Measurements from ENCODE around the gene F12.
"Not testable (repeated sequence)": the region's sequence is repeated elsewhere in the genome, so short reads cannot be mapped to it uniquely, and the experiment has no call there.

The F12 gene

DNA sequence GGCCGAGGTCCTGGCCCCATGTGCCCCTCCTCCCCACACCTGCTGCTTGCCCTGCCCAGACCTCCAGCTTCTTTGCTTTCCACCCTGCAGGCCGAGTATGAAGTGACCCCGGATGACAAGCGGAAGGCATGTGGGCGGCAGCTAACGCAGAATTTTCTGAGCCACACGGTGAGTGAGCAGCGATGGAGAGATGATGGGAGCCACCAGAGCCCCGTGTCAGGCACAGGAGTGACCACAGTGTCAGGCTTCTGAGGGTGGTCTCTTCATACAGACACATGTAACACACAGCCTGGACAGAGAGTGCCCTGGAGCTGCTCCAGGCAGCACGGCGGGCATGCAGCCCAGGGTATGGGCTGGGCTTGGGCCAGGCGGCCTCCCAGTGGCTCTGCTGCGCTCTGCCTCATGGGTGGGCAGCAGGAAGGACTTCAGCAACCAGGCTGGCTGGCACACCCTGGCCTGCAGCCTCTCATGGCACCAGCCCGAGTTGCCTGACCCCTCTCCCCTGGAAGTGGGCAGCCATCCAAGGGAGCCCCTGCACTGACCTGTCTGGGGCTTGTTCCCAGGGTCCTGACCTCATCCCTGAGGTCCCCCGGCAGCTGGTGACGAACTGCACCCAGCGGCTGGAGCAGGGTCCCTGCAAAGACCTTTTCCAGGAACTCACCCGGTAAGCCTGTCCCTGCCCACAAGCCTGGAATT, 22.9 kb upstream of the F12 start:
- no peak for DNase-seq

DNA sequence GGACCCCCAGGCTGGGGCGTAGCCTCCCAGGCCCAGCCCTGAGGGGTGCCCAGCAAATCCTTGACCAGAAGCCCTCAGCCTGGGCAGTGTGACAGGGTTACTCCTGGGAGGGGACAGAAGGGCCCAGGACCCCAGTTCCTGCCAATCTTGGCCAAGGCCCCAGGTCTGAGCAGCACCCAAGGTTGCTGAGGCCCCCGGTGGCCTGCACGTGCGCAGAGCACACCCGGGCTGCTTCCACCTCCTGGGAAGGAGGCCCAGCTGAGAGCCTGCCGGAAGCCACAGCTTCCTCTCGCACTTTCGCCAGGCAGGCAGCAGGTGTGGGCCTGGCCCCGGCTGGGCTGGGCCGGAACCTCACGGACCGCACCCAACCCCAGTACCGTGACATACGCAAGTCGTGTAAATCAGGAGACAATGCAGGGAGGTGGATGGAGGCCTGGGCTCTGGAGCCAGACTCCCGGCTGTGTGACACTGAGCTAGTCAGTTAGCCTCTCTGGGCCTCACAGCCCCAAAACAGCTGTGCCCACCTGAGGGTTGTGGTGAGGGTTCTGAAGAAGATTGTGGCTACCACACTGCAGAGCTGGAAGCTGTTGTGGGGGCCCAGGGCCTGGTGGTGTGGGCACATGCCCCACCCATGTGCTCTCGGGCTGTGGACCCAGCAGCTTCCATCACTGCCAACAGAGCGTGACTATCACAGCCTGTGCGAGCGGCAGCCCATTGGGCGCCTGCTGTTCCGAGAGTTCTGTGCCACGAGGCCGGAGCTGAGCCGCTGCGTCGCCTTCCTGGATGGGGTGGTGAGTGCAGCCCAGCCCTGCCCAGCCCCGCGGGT, 22.2 kb upstream of the F12 start:
- DNase-seq: no peak

DNA sequence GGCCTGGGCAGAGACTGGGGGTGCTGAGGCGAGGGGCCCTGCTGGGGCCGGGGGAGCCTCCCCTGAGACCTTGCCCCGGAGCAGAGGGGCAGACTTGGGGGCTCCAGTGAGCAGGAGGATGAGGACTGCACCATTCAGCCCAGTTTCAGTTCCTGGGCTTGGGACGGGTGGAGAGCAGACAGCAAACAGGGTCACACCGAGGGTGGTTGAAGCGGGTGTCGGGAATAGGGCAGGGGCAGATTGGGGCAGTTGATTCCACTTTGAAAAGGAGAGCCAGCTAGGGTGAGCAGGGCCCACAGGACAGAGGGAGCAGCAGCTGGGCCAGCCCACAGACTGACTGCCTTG, 21.6 kb upstream of the F12 start:
- DNase-seq: no peak

DNA sequence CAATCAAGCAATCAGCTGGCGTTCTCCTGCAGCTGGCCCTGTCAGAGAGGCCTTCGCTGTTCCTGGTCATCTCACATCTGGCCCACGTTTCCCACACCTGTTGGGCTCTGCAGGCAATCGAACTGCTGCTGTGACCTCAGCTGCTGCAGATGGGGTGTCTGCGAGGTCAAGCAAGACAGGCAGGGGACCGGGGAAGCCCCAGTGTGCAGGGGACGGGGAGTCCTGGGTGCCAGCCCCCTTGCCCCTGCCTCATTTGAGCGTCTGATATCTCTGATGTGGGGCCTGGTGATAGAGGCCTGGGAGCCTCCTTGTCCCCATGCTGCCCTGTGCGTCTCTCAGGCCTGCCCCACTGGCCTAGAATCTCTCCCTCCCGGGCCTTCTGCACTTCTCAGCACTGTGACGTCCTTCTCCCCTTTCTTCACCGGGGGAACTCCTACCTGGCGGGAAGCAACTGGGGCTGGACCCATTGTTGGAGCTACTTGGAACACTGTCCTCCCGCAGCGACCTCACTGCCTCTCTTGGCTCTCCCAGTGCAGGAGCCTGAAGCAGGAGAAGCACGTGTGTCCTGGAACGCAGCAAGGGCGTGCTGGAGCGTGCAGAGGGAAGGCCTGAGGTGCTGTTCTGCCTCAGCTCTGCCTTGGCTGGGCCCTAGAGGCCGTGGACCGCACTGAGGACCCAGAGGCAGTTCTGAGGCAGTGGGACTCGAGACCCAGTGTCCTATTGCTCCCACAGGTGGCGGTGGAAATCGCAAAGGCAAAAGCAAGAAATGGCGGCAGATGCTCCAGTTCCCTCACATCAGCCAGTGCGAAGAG, 21.0 kb upstream of the F12 start:
- no peak for DNase-seq

DNA sequence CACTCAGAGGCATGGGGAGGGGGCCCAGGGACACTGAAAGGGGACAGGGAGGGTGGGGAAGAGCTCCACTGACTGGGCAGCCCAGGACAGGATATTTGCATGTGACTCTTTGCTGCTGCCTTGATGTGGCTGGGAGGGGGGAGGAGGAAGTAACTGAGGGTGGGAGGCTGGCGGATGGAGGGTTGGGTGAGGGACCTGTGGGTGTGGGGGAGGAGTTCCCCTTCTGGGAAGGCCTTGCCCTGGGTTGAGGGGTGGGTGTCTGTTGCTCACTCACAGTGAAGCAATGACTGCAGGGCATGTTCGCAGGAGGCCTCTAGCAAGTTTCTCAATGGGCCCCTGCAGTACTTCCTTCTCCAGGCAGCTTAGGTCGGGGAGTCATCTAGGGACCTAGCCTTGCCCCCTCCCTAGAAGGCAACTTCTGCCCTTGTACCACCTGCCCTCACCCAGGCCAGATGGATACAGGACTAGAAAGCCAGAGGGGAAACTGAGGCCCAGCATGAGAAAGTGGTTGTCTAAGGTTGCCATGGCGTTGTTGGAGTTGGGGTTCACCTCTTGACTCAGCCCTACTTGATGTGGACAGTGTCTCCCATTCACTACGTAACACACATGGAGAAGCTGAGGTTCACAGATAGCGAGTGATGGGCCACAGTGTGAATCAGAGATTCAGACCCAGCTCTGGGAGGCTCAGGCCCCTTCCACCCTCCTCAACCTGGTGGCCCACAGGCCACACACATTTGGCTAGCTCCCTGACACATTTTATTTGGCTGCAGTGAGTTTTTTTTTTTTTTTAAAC, 20.1 kb upstream of the F12 start:
- peak; percentile 86 for DNase-seq

DNA sequence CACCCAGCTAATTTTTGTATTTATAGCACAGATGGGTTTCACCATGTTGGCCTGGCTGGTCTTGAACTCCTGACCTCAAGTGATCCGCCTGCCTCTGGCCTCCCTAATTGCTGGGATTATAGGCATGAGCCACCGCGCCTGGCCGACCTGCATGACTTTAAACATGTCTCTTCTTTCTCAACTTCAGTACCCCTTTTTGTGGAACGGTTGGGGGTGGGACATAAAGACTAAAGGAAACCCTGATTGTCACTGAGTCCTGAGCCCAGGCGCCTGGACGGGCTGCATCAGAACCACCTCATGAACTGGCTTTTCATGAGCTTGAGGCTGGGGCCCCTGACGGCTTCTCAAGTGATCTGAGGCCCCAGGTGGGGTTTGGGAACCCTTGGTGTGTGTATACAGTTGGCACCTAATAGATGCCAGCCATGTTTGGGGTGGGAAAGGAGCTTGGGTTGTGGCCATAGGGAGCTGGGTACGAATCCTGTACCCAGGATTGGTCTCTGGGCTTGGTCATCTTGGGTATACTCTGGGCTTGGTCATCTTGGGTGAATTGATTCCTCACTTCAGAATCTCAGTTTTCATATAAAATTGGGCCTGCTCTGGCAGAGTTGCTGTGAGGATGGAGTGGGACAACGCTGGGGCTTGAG, 19.3 kb upstream of the F12 start:
- DNase-seq: no peak

DNA sequence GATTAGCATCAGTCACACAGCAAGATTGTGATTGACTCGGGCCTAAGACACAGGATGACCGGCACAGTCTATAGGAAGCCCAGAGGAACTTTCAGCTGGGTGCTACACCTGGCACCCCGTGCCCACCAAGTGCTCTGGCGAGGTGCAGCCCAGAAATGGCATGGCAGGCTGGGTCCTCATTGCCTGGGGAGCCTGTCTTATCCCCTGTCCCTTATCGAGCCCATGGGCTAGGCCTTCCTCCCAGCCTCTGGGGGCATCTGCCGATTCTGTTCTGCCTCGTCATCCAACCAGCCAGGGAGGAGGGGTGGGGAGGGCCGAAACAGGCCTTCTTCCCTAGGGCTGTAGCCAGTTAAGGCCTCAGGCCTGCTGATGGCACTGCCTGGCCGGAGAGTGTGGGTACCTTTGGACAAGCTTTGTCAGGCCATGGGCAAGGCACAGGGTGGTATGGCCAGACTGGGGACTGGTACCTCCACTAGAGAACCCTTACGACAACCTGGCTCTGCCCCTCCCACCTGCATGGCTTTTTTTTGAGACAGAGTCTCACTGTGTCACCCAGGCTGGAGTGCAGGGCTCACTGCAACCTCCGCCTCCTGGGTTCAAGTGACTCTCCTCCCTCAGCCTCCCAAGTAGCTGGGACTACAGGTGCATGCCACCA, 18.7 kb upstream of the F12 start:
- DNase-seq: no peak

DNA sequence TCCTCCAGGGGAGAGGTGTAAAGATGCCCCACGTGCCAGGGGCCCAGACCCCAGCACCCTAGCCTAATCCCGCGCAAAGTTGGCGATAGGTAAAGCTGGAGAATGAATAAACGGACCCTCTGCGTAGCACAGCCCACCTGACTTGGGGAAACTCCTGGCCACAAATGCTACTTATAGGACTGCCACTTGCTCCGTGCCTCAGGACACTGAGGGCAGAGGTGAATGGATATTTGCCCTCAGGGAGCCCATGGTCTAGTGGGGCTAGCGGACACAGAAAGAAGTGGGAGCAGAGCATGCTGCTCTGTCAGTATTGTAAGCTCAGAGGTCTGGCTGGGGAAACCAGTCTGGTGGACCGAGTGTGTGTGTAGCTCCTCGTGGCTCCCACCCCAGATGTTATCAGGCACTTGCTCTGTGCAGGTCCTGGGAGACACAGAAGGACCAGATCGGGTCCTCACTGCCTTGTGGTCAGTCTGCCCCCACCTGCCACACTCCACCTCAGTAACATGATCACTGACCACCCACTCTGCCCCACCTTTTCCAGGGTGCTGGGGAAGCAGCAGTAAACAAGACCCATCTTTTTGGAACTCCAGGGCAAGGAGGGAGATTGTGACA, 18.0 kb upstream of the F12 start:
- no peak for DNase-seq

DNA sequence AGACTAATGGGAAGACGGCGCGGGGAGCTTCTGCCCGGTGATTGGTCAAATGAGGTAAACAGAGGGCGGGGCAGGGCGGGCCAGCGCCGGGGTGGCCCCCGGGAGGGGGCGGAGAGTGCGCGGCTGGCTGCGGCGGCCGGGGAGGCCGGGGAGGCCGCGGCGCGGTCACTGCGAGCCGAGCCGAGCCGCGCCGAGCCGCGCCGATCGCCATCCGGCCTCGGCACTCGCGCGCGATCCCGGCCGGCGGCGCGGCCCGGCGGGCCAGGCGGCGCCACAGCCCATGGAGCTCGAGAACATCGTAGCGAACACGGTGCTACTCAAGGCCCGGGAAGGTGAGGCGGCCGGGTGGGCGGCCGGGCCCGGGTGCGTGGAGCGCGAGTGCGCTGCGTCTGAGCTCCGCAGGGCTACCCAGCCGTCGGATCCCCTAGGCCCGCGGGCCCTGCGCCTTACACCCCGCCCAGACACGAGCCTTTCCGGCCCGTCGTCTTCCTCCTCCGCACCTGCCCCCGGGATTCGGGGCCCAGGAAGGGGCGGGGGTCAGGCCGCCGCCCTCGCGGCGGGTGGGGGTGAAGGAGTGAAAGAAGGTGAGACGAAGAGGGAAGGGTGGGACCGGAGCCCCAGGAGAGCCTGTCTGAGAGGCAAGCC, 17.3 kb upstream of the F12 start, which contains the start of gene GRK6:
TSS of gene GRK6 (plus strand) at position 111 of the 645 bp plus-strand sequence. CDS start at position 281, 170 bp downstream.
- DNase-seq: no peak

DNA sequence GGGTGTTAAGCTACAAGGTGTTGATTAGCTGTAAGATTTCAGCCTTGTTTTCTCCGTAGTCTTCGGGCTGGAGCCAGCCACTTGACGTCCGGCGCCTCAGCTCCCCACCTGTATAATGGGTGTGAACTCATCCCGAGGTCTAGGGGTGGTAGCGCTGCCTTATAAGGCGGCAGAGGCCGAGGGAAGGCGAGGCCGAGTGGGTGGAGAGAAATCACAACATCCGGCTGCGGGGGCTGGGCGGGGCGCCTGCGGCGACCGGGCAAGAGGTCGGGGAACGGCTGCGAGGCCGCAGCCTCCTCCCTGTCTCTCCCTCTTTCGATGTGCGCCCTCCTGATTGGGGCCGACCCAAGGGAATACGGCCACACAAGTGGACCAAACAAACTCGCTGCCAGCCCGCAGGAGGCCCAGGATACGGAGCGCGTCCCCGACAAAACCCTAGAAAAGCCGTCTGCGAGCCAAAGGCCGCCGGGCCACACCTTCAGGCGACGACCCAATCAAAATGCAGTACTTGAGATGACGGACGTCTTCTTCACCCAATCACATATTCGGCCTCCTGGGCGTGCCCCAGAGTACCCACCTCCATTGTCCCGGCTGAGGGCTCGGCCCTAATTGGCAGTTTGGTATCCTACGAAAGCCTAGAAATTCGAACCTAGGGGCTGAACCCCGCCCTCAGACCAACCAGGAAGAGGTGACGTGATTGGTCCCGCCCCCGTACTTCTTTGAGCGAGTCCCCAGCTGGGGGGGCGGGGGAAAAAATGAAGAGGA, 16.6 kb upstream of the F12 start:
- peak; percentile 100 for DNase-seq

DNA sequence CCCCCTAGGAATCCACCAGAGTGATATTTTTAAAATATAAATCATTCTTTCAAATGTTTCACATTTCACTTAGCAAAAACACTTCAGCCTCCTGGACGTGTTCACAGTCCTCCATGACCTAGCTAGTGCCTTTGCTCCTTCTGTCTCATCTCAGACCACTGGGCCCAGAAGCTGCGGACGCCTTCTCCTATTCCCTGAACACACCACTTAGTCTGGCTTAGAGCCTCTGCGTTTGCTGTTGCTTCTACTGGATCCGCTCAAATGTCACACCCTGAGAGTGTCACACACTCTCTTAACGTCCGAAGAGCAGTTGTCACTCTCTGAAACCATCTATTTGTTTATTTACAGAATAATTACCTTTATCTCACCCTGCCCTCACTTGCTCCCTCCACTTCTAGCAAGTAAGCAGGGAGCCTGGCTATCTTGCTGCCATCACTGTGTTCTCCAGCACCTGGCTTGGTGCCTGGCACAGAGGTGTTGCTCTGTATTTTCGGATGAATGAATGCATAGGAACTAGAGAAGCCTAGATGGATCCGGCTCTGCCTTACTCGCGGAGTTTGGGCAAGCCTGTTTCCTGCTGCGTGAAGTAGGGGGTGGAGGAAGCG, 15.9 kb upstream of the F12 start:
- DNase-seq: no peak

DNA sequence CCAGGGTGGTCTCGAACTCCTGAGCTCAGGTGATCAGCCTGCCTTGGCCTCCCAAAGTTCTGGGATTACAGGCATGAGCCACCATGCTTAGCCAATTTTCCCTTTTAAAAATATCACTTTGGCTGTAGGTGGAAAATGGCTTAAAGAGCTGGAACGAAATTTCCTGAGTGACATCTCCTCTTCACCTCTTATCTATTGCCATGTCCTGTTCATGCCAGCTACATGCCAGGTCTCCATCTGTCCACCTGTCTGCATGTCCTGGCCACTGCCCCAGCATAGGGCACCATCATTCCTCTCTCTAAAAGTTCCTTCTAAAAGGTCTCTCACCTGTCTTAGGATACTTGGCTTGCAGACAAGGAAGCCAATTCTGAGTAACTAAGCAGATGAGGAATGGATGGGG, 14.3 kb upstream of the F12 start:
- DNase-seq: no peak

DNA sequence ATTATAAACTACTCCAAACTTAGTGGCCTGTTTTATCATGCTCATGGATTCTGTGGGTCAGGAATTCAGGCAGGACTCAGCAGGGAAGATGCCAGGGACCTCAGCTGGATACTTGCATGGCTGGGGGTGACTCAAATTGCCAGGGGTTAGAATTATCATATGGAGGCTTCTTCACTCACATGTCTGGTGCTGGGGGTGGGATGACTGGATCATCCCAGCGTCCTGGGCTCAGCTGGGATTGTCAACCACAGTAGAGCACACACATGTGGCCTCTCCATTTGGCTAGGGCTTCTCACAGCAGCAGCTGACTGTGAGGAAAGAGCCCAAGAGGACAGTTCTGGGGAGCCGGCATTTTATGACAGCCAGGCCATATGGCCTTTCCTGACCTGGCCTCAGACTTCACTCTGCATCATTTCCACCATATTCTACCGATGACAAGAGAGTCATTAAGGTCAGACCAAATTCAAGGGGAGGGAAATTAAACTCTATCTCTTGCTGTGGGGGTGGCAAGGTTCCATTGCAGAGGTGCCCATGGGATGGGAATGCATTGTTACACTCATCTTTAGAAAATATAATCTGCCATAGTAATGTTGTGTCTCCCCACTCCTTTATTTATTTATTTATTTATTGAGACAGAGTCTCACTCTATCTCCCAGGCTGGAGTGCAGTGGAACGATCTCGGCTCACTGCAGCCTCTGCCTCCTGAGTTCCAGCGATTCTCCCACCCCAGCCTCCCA, 11.9 kb upstream of the F12 start:
- DNase-seq: no peak

DNA sequence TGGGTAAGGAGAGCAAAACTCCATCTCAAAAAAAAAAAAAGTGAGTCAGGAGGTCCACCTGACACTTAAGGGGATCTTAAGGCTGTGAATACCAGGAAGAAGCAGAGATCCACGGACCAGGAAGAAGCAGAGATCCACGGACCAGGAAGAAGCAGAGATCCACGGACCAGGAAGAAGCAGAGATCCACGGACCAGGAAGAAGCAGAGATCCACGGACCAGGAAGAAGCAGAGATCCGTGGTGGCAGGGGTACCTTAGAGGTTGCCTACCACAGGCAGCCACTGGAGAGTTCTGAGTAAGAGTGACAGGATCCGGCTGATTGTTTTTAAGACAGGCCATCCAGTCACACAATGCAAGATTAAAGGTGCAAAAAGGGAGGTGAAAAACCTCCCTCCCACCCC, 11.1 kb upstream of the F12 start:
- not testable (repeated sequence) for DNase-seq

DNA sequence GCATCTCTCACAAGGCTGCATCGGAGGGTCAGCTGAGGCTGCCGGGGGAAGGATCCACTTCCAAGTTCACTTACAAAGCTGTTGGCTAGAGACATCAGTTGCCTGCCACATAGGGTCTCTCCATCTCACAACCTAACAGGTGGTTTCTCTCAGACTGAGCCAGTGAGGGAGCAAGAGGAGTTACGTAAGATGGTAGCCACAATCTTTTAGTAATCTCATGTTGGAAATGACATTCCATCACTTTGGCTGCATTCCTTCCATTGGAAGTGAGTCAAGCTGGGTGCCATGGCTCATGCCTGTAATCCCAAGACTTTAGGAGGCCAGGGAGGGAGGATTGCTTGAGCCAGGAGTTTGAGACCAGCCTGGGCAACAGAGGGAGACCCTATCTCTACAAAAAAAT, 9.7 kb upstream of the F12 start:
- DNase-seq: no peak

DNA sequence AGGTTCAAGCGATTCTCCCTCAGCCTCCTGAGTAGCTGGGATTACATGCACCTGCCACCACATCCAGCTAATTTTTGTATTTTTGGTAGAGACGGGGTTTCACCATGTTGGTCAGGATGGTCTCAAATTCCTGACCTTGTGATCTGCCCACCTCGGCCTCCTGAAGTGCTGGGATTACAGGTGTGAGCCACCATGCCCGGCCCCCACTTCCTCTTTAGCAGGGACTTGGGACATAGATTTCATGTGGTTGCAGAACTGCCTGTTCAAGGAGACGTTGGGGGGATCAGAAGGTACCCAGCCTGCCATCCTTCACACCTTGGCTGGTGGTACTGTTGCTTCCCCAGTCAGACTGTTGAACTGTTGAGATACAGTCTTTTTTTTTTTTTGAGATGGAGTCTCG, 7.7 kb upstream of the F12 start:
- DNase-seq: not testable (repeated sequence)

DNA sequence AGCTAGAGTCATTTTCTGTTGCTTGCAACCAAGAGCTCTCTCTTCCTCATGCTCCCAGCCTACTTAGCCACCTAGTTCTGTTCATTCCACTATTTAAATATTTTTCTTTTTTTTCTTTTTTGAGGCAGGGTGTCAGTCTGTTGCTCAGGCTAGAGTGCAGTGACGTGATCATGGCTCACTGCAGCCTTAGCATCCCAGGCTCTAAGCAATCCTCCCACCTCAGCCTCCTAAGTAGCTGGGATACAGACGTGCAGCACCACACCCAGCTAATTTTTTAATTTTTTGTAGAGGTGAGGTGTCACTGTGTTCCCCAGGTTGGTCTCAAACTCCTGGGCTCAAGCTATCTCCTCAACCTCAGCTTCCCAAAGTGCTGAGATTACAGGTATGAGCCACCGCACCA, 5.1 kb upstream of the F12 start:
- DNase-seq: no peak

DNA sequence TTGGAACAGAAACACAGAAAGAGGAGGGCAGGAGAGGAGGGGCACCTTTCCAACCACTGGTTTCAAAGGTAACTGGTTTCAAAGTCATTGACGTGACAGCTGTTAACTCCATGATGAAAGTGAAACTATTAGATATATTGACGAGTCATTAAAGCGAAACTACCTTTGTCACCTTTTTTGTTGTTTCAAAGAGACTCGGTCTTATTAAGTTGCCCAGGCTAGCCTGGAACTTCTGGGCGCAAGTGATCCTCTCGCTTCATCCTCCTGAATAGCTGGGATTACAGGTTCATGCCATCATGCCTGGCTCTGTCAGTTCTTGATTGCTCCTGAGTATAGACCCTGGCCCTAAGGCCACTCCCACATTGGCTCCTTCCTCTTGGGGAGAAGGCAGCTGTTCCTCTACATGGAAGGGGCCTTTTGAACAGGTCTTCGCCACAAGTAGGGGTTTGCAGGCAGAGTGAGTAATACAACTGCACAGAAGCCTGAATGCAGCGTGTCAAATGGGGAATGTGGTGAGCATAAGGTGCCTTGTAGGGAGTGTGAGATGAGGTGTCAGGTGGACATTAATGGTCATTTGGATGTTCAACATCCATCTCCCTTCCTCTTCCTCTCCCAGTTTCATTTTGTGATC, 3.4 kb upstream of the F12 start:
- no peak for DNase-seq

Measured in GDM1 (cell line).